Mononuclear cell (primary cell): ENCODE data around the gene CPXM2. TPM values are rescaled to one million over a fixed set of nuclear protein-coding genes. Genes with fewer than 3 reads are reported as not detected.

Experiments used
- H3K27me3 ChIP-seq: 2 replicates; pipeline ENCODE4 v1.6.0; 2011; ENCODE audit warnings: low read length, control low read depth; ENCODE audit not compliant: insufficient read depth
- H3K4me1 ChIP-seq: 2 replicates; pipeline ENCODE4 v1.5.1; 2011; ENCODE audit warnings: mild to moderate bottlenecking, low read length, control low read depth; ENCODE audit not compliant: insufficient read depth
- H3K4me3 ChIP-seq: 2 replicates; pipeline ENCODE4 v1.5.1; 2011; ENCODE audit warnings: mild to moderate bottlenecking, low read length, moderate library complexity
- H3K9me3 ChIP-seq: 2 replicates; pipeline ENCODE4 v1.5.1; 2011; ENCODE audit warnings: low read depth, mild to moderate bottlenecking, control low read depth, low read length
- total RNA-seq: library from RNA; depleted of rRNA; stranded (reverse); fragments of >200 nt; gene quantifications from one replicate; pipeline ENCODE4 v1.2.3, GENCODE V29; 2012

Gene CPXM2
- total RNA-seq, 1 donor = not detected

DNA sequence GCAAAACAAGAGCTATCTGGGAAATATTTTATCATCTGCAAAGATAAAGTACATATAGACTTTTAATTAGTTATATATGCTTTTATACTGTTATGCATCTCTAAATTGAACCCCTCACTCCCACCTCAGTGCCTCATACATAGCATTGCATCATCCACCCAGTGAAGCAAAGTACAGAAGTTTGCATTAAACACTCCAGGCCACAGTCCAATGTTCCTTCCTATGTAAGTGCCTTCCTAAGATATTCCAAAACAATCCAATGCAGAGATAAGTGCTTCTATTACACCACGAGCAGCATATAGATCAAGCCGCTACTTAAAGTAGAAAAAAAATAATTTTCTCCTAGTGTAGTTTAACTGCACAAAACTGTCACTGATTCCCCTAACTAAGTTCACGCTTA is 3.4 kb downstream of the CPXM2 start:
- Histone ChIP-seq H3K9me3 (no peaks in the 10 kb centered on the region), H3K4me3 (no peak overlapping the region), H3K27me3 (peaks cover 4% of the 10 kb centered on the region), H3K4me1 (no peaks in the 10 kb centered on the region)

GRCh38 chr10:123886292-123886691 is 5.3 kb downstream of the CPXM2 start:
- Histone ChIP-seq H3K4me1 (no peaks in the 10 kb centered on the region), H3K27me3 (peaks cover 4% of the 10 kb centered on the region), H3K9me3 (no peaks in the 10 kb centered on the region), H3K4me3 (no peak overlapping the region)

DNA sequence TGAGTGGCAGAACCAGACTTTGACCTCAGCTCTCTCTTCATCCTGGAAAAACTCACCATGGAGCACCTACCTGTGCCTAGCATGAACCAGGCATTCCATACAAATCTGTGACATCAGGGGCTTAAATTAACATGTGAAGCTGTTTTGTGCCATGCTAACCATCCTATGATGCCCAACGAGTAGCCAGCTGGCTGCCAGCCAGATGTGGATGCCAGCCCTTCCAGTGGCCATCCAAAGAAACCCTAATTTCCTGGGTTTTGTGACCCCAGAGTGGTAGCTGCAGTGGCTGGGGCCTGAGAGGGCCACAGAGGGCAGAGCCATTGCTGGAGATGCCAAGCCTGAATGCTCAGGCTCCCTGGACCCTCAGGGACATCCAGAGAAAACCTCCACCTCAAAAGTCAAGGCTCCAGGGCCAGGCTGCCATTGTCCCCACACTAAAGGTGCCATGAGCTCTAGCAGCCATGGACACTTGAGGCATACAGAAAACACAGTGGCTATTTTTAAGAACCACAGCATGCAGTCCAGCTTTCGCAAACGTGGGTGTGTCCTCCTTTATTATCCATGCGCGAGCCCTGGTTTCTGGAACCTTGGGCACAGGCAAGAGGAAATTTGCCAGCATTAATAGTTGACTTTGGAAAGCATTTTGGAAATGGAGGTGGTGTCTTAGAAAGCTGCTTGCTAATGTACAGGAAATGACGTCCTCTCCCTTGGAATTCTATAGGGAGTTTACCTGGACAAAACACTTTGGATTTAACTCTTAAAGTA is 6.0 kb downstream of the CPXM2 start:
- Histone ChIP-seq H3K9me3 (no peaks in the 10 kb centered on the region), H3K27me3 (no peaks in the 10 kb centered on the region), H3K4me3 (no peak overlapping the region), H3K4me1 (no peaks in the 10 kb centered on the region)

GRCh38 chr10:123884907-123885381 is 6.7 kb downstream of the CPXM2 start:
- no peaks in the 10 kb centered on the region for H3K9me3 ChIP-seq
- H3K4me3 ChIP-seq = no peak overlapping the region
- no peaks in the 10 kb centered on the region for H3K27me3 ChIP-seq
- no peaks in the 10 kb centered on the region for H3K4me1 ChIP-seq

- Histone ChIP-seq H3K4me1 (no peaks in the 10 kb centered on the region), H3K4me3 (no peak overlapping the region), H3K9me3 (no peaks in the 10 kb centered on the region), H3K27me3 (no peaks in the 10 kb centered on the region)
Measured at GRCh38 chr10:123884351-123884906, 7.2 kb downstream of the CPXM2 start.

GRCh38 chr10:123883673-123884320 is 7.8 kb downstream of the CPXM2 start:
- no peak overlapping the region for H3K4me3 ChIP-seq

GRCh38 chr10:123882681-123883445 is 8.7 kb downstream of the CPXM2 start:
- Histone ChIP-seq H3K27me3 (no peaks in the 10 kb centered on the region), H3K4me3 (no peak overlapping the region), H3K9me3 (no peaks in the 10 kb centered on the region), H3K4me1 (no peaks in the 10 kb centered on the region)

More at GRCh38 chr10:123883673-123884320, 7.8 kb downstream of the CPXM2 start:
- no peaks in the 10 kb centered on the region for H3K4me1 ChIP-seq
- H3K27me3 ChIP-seq = no peaks in the 10 kb centered on the region
- no peaks in the 10 kb centered on the region for H3K9me3 ChIP-seq

- no peaks in the 10 kb centered on the region for H3K9me3 ChIP-seq
- H3K27me3 ChIP-seq = no peaks in the 10 kb centered on the region
- H3K4me3 ChIP-seq = no peak overlapping the region
- H3K4me1 ChIP-seq = no peaks in the 10 kb centered on the region
Measured at GRCh38 chr10:123882177-123882576, 9.4 kb downstream of the CPXM2 start.

DNA sequence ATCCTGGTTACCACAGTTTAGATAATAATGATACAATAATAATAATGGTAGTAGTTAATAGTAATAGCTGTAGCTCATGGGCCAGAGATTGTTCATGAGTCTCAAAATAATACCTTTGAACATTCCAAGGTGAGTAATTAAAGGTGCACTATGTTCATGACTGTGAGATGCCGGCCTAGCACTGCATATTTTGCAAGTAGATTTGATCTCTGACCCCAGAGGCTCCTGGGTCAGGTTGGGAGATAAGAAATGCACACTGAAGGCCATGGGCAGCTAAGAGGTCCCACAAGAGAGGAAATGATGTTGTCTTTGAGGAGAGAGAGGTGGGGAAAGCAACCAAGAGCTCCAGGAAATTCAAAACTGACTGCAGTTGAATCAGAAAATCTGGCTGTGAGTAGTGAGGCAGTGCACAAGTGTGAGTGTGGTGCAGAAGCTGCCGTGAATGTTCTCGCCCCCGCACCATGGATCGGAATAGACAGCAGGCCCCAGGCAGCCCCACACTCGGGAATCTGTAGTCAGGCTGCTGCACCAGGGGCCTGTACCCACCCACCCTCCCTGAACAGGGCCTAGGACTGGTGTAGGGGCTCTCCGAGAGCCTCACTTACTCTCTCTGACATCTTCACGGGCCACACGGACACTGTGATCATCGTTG is 11.9 kb downstream of the CPXM2 start:
- Histone ChIP-seq H3K4me3 (no peak overlapping the region), H3K4me1 (no peaks in the 10 kb centered on the region), H3K9me3 (no peaks in the 10 kb centered on the region), H3K27me3 (no peaks in the 10 kb centered on the region)

DNA sequence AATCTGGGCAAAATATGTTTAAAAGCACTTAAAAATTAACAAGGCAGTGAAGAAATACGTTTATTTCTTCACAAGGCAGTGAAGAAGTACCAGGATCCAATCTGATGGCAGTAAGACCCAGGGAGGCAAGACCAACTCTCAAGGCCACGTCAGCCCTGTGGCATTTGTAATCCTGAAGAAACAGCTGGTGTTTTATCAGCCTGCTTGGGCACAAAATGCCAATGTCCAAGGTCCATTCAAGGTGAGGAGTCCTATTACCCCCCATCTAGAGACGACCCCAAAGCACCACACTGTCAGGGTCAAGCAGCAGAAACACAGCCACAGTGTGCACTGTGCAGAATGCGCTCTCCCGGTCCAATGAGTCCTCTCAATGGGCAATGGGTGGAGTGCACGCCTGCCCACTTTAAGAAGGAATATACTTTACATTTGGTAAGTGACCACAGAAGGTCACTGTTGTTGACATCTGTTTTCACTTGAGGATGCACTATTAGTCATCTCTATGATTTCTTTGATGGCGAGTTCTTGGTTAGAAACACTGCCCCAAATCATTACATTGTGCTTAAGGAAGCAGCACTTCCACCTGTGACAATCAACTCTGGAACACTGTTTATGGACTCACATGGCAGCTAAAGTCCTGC is 12.8 kb downstream of the CPXM2 start:
- Histone ChIP-seq H3K4me3 (no peak overlapping the region), H3K9me3 (no peaks in the 10 kb centered on the region), H3K4me1 (no peaks in the 10 kb centered on the region), H3K27me3 (no peaks in the 10 kb centered on the region)

- peaks cover 3% of the 10 kb centered on the region for H3K27me3 ChIP-seq
- no peak overlapping the region for H3K4me3 ChIP-seq
- H3K4me1 ChIP-seq = no peaks in the 10 kb centered on the region
- no peaks in the 10 kb centered on the region for H3K9me3 ChIP-seq
Measured at GRCh38 chr10:123870260-123870659, 21.3 kb downstream of the CPXM2 start.

DNA sequence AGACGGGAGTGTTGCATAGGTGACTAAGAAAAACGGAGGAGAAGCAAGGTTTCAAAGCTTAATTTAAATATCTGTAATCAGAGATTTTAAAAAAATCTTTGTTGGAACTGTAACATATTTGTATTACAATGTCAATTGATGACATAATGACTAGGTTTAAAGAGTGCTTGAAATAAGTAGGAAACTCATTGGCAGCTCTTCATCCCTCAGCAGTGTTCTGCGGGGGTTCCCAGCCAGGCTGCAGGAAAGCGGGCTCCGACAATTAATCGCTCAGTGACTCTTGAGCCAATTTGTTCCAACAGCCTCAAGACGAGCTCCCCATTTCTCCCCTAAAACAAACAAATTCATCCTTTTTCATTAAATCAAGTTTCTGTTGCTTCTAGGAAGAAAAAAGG is 22.6 kb downstream of the CPXM2 start:
- H3K9me3 ChIP-seq = no peaks in the 10 kb centered on the region

DNA sequence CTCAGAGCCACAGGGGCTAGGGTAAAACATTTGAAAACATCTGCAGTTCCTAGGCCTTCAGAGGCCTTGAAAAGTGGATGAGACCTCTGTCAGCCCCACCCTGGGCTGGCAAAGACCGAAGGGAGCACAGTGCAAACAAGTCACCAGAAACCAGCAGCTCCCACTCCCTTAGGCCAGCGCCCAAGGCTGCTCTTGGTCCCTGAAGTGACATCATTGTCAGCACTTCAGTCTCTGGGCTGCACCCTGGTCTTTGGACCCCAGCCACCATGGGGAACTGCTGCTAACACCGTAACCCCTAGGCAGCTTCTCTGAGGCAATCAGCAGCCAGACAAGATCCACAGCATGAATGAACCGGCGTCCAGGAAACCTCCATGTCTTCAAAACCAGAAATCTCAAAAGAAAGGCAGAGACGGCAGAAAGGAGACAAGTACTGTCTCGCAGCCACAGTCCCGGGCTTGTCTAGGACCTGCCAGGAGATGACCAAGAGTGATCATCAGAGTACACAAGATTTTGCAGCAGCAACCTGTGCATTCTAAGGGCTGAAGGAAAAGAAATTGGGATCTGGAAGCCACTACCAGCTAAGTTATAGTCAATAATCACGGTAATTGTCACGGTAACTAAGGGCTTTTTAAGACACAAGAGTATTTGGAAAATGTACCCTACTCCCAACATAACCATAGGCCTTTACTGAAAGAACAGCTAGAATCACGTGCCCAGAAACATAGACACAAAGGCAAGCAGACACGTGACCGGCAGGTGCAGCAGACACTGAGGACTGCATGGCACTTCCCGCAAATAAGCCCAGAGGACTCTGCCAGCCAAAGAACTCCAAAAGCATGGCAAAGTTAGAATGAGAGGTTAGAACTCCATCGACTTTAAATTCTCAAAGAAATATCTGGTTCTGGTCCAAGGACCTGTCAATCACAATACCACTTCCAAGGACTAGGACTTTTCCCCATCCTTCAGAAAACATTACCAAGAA is 23.3 kb downstream of the CPXM2 start:
- Histone ChIP-seq H3K4me1 (no peaks in the 10 kb centered on the region), H3K27me3 (peaks cover 3% of the 10 kb centered on the region), H3K4me3 (no peak overlapping the region), H3K9me3 (no peaks in the 10 kb centered on the region)

More for the DNA sequence above, 22.6 kb downstream of the CPXM2 start:
- Histone ChIP-seq H3K27me3 (peaks cover 3% of the 10 kb centered on the region), H3K4me3 (no peak overlapping the region), H3K4me1 (no peaks in the 10 kb centered on the region)
